GM12878 (cell line): ENCODE results near the gene SPOCK1. TPM values are rescaled to one million over a fixed set of nuclear protein-coding genes. Genes with fewer than 3 reads are reported as not detected.

Experiments used
- ATAC-seq: fragments of 200-7000 bp; cut with Tn5 transposase; 3 replicates; pipeline ENCODE4 v1.9.1; 2020; ENCODE audit warnings: mild to moderate bottlenecking, moderate library complexity
- BruUV-seq: library from RNA; stranded (reverse); fragments of 400-500 nt; replicated peaks from 2 replicates; lab custom pipeline; 2021; lab: Mats Ljungman, UMichigan
- CTCF ChIA-PET: fragments of 300-600 bp; sonication (Branson Sonifier 250); formaldehyde crosslinking; extraction: SDS; loops from one replicate; lab custom pipeline; 2021; ENCODE audit warnings: inconsistent platforms; lab: Yijun Ruan, JAX
- POLR2A ChIA-PET: fragments of 350-600 bp; formaldehyde crosslinking; extraction: SDS; loops from one replicate; lab custom pipeline; 2021; ENCODE audit warnings: inconsistent platforms; lab: Charles Lee
- RAD21 ChIA-PET: fragments of 300-600 bp; sonication (Branson Sonifier 250); formaldehyde crosslinking; loops from one replicate; lab custom pipeline; 2023; ENCODE audit warnings: antibody characterized with exemption; ENCODE audit not compliant: unreplicated experiment; lab: Charles Lee
- SMC1A ChIA-PET: fragments of 300-600 bp; sonication (Branson Sonifier 250); formaldehyde crosslinking; loops from one replicate; lab custom pipeline; 2023; ENCODE audit not compliant: unreplicated experiment, uncharacterized antibody; lab: Charles Lee
- DNase-seq: peaks from one replicate; pipeline ENCODE4 v3.0.0-alpha.2; 2011; ENCODE audit warnings: low read depth, low spot score
- FAIRE-seq: peaks from 3 replicates; lab custom pipeline; 2011; peaks lifted over from hg19 to GRCh38; lab: Jason Lieb, UNC
- H2AFZ ChIP-seq: 2 replicates; pipeline ENCODE4 v1.6.0; 2011; ENCODE audit warnings: low read depth, low read length, control low read depth; ENCODE audit not compliant: control insufficient read depth
- H3K27ac ChIP-seq: 2 replicates; pipeline ENCODE4 v1.5.1; 2011; ENCODE audit warnings: control low read depth; ENCODE audit not compliant: control insufficient read depth, insufficient read depth
- H3K27me3 ChIP-seq, 2 experiments: replicated peaks in 1 of 2; 2 replicates each; pipeline versions ENCODE4 v1.6.0 to v1.6.1; 2011; ENCODE audit warnings: low read length in 1 of 2; ENCODE audit not compliant: control insufficient read depth in 2 of 2, insufficient read depth in 2 of 2
- H3K36me3 ChIP-seq, 2 experiments: 2 replicates each; pipeline ENCODE4 v1.5.1; 2011; ENCODE audit warnings: low read length in 1 of 2; ENCODE audit not compliant: control insufficient read depth in 2 of 2, insufficient read depth in 2 of 2
- H3K4me1 ChIP-seq: 2 replicates; pipeline ENCODE4 v1.6.1; 2011; ENCODE audit warnings: mild to moderate bottlenecking, low read length, moderate library complexity, mixed read lengths; ENCODE audit not compliant: control insufficient read depth, insufficient read depth
- H3K4me2 ChIP-seq: 2 replicates; pipeline ENCODE4 v1.6.0; 2011; ENCODE audit warnings: control low read depth; ENCODE audit not compliant: control insufficient read depth, insufficient read depth
- H3K4me3 ChIP-seq: fragments of 200-600 bp; sonication (generic); 2 replicates; pipeline ENCODE4 v1.5.1; 2016
- H3K79me2 ChIP-seq: 2 replicates; pipeline ENCODE4 v1.6.0; 2011; ENCODE audit warnings: low read length; ENCODE audit not compliant: control insufficient read depth, insufficient read depth
- H3K9ac ChIP-seq: 2 replicates; pipeline ENCODE4 v1.8.0; 2011; ENCODE audit warnings: low read length, control low read depth, mixed read lengths; ENCODE audit not compliant: control insufficient read depth, insufficient read depth
- H3K9me3 ChIP-seq: replicated peaks from 3 replicates; pipeline ENCODE4 v1.5.1; 2011; ENCODE audit warnings: mild to moderate bottlenecking, low read length; ENCODE audit not compliant: control insufficient read depth, insufficient read depth
- H4K20me1 ChIP-seq: 2 replicates; pipeline ENCODE4 v1.6.0; 2011; ENCODE audit not compliant: control insufficient read depth, insufficient read depth
- BCL3 ChIP-seq: IDR thresholded peaks from 2 replicates; pipeline ENCODE4 v1.6.1; 2011; ENCODE audit warnings: borderline replicate concordance, low read depth, mild to moderate bottlenecking, moderate library complexity, low read length; ENCODE audit not compliant: insufficient read depth, poor library complexity, severe bottlenecking
- E2F4 ChIP-seq: IDR thresholded peaks from 2 replicates; pipeline ENCODE4 v1.6.1; 2012; ENCODE audit warnings: low read depth, low read length, improper control_type of control experiment
- MYC ChIP-seq: IDR thresholded peaks from 2 replicates; pipeline ENCODE4 v1.6.1; 2011; ENCODE audit warnings: mild to moderate bottlenecking, low read length, moderate library complexity, inconsistent platforms; ENCODE audit not compliant: insufficient read depth, insufficient replicate concordance, insufficient read length, severe bottlenecking
- POLR2AphosphoS5 ChIP-seq: IDR thresholded peaks from 2 replicates; pipeline ENCODE4 v1.6.1; 2011; ENCODE audit warnings: mild to moderate bottlenecking, low read length, inconsistent platforms
- ZNF274 ChIP-seq: IDR thresholded peaks from one replicate; pipeline ENCODE4 v1.8.0; 2011; ENCODE audit not compliant: insufficient read length, insufficient read depth
- WGBS: methylation state at CpG from one replicate; pipeline ENCODE4 v1.1.6; 2016; ENCODE audit warnings: low lambda C conversion rate; ENCODE audit not compliant: insufficient replicate concordance, insufficient coverage; ENCODE audit errors: missing lambda C conversion rate; 5-methylcytosine and 5-hydroxymethylcytosine counted together
- in situ Hi-C: fragments of 300-500 bp; cut with MboI; formaldehyde crosslinking; loops from 9 replicates; pipeline ENCODE4 v1.14.3; 2018; ENCODE audit warnings: mixed read lengths
- intact Hi-C: fragments of 100-400 bp; cut with micrococcal nuclease; formaldehyde crosslinking; loops from one replicate; pipeline ENCODE4 v1.14.2; 2022; ENCODE audit not compliant: unreplicated experiment
- polyA plus RNA-seq, 11 experiments: library from polyadenylated mRNA; depleted of rRNA in 4 of 11; unstranded in 6 of 11; stranded (reverse) in 5 of 11; fragments of >200 nt; fragmentation: Nextera tagmentation in 4 of 11; fragmentation: Illumina TruSeq in 1 of 11; extraction: Ambion mirVana in 4 of 11; extraction: Trizol in 1 of 11; gene quantifications; 1 replicate in 1 of 11; 2 replicates in 10 of 11; pipeline versions ENCODE4 v1.2.1 to v1.2.3, GENCODE V29; 2011 to 2016; ENCODE audit warnings: inconsistent platforms in 2 of 11, missing spikeins in 2 of 11, low read depth in 1 of 11
- total RNA-seq, 4 experiments: library from RNA; depleted of rRNA in 3 of 4; stranded (reverse); fragments of >200 nt in 3 of 4; fragmentation: Illumina TruSeq in 1 of 4; extraction: Trizol in 1 of 4; gene quantifications; 2 replicates each; pipeline versions ENCODE4 v1.2.1 to v1.2.3, GENCODE V29; 2013 to 2021

SPOCK1 gene
- total and polyA plus RNA-seq, 10 of the 15 experiments (the other 5 are each of a cell fraction or from before 2014, with no cell fraction given) = 0.06 to 0.68 (median 0.25) TPM; not detected in 3

GRCh38 chr5:137040024-137040423 is 459.1 kb downstream of the SPOCK1 start (continued):
- TF ChIP-seq BCL3 = no peak

GRCh38 chr5:137037848-137038247 is 461.3 kb downstream of the SPOCK1 start:
- H2AFZ ChIP-seq = no peak overlapping the region
- no peaks in the 10 kb centered on the region for H4K20me1 ChIP-seq
- no peaks in the 10 kb centered on the region for H3K9me3 ChIP-seq
- ChIA-PET POLR2A (no interaction called here), CTCF (interaction anchor here (1.4 kb wide), 1 partner anchor 10 kb away, joined by 3 read pairs; no protein-coding TSS in a partner anchor), SMC1A (interaction anchor here (1.0 kb wide), 1 partner anchor 11 kb away, joined by 4 read pairs; no protein-coding TSS in a partner anchor), RAD21 (no interaction called here)
- TF ChIP-seq E2F4 = no peak
- TF ChIP-seq ZNF274 = no peak
- TF ChIP-seq MYC = no peak
- TF ChIP-seq POLR2AphosphoS5 = no peak
- in situ Hi-C loops (no loop called here), intact Hi-C loops (no loop called here)
- H3K27me3 ChIP-seq = no peaks in the 10 kb centered on the region
- no peak overlapping the region for H3K9ac ChIP-seq
- H3K27ac ChIP-seq = no peak overlapping the region
- no peak for FAIRE-seq
- H3K4me3 ChIP-seq = no peak overlapping the region
- ATAC-seq = no peak
- BruUV-seq = no TSS peak
- H3K36me3 ChIP-seq = no peaks in the 10 kb centered on the region
- WGBS = 0% methylated on average over 2 of the region's 2 CpGs
- DNase-seq = no peak
- H3K4me2 ChIP-seq = no peak overlapping the region
- H3K79me2 ChIP-seq = no peaks in the 10 kb centered on the region
- no peaks in the 10 kb centered on the region for H3K4me1 ChIP-seq
